ENCODE results near the gene ETFB. TPM values are rescaled to one million over a fixed set of nuclear protein-coding genes. Genes with fewer than 3 reads are reported as not detected.

Gene ETFB
- total and polyA plus RNA-seq, 2 experiments from 2014 or later: 203 to 433 TPM

GRCh38 chr19:51391073-51391611 lies 25.0 kb upstream of the ETFB start:
- Histone ChIP-seq H3K27me3 (no peaks in the 10 kb centered on the region), H3K4me1 (ENCODE audit: low read depth) (peaks cover 3% of the 10 kb centered on the region), H3K4me3 (no peak overlapping the region), H3K27ac (no peak overlapping the region), H3K9me3 (ENCODE audit: low read depth) (no peaks in the 10 kb centered on the region), H3K36me3 (no peaks in the 10 kb centered on the region)
- no peak for DNase-seq (ENCODE audit: low read depth in 1 of 2, low spot score in 1 of 2)
- no peak for TF ChIP-seq CTCF (IDR thresholded peaks at IDR 0.05; ENCODE audit: low read depth, low read length)

- TF ChIP-seq CTCF (IDR thresholded peaks at IDR 0.05; ENCODE audit: low read depth, low read length): no peak
- H3K4me3 ChIP-seq: no peak overlapping the region
- no peaks in the 10 kb centered on the region for H3K9me3 ChIP-seq (ENCODE audit: low read depth)
- H3K27ac ChIP-seq: no peak overlapping the region
- no peak for DNase-seq (ENCODE audit: low read depth in 1 of 2, low spot score in 1 of 2)
- H3K4me1 ChIP-seq (ENCODE audit: low read depth): peaks cover 3% of the 10 kb centered on the region
- H3K36me3 ChIP-seq: no peaks in the 10 kb centered on the region
- no peaks in the 10 kb centered on the region for H3K27me3 ChIP-seq
Measured at GRCh38 chr19:51389143-51389542, 23.0 kb upstream of the ETFB start.

- TF ChIP-seq CTCF (IDR thresholded peaks at IDR 0.05; ENCODE audit: low read depth, low read length): no peak
- H3K4me3 ChIP-seq: no peak within 1 kb of the TSS
- no peak within 1 kb of the TSS for H3K27ac ChIP-seq
- H3K36me3 ChIP-seq: no peaks in the 10 kb centered on the region
- H3K9me3 ChIP-seq (ENCODE audit: low read depth): no peaks in the 10 kb centered on the region
- no peak for DNase-seq (ENCODE audit: low read depth in 1 of 2, low spot score in 1 of 2)
- no peaks in the 10 kb centered on the region for H3K4me1 ChIP-seq (ENCODE audit: low read depth)
- H3K27me3 ChIP-seq: no peaks in the 10 kb centered on the region
Measured at GRCh38 chr19:51387924-51388389, 21.8 kb upstream of the ETFB start, which contains the start of gene LIM2. Gene LIM2, minus strand, starts transcription at chr19:51387974. Its CDS starts 531 bp downstream, at chr19:51387443.

GRCh38 chr19:51386882-51387520 lies 20.8 kb upstream of the ETFB start:
- no peak overlapping the region for H3K27ac ChIP-seq
- H3K9me3 ChIP-seq (ENCODE audit: low read depth): no peaks in the 10 kb centered on the region
- no peaks in the 10 kb centered on the region for H3K36me3 ChIP-seq
- no peaks in the 10 kb centered on the region for H3K4me1 ChIP-seq (ENCODE audit: low read depth)
- TF ChIP-seq CTCF (IDR thresholded peaks at IDR 0.05; ENCODE audit: low read depth, low read length): no peak
- no peak for DNase-seq (ENCODE audit: low read depth in 1 of 2, low spot score in 1 of 2)
- H3K4me3 ChIP-seq: no peak overlapping the region
- no peaks in the 10 kb centered on the region for H3K27me3 ChIP-seq

GRCh38 chr19:51382004-51382403 lies 15.8 kb upstream of the ETFB start:
- Histone ChIP-seq H3K9me3 (ENCODE audit: low read depth) (no peaks in the 10 kb centered on the region), H3K27me3 (no peaks in the 10 kb centered on the region), H3K27ac (no peak overlapping the region), H3K4me3 (no peak overlapping the region), H3K36me3 (no peaks in the 10 kb centered on the region), H3K4me1 (ENCODE audit: low read depth) (no peaks in the 10 kb centered on the region)
- TF ChIP-seq CTCF (IDR thresholded peaks at IDR 0.05; ENCODE audit: low read depth, low read length): no peak
- DNase-seq (ENCODE audit: low read depth in 1 of 2, low spot score in 1 of 2): no peak

Data from cardiac muscle cell (in vitro differentiated cells and primary cell).